HCT116 (cell line): ENCODE data around the gene HESX1. TPM values are rescaled to one million over a fixed set of nuclear protein-coding genes. Genes with fewer than 3 reads are reported as not detected.

Experiments
- ATAC-seq: fragments of 200-7000 bp; cut with Tn5 transposase; 2 replicates; pipeline ENCODE4 v1.9.1; 2020; ENCODE audit warnings: mild to moderate bottlenecking, moderate library complexity
- BruUV-seq: library from RNA; stranded (reverse); fragments of 400-500 nt; replicated peaks from 2 replicates; lab custom pipeline; 2021; lab: Mats Ljungman, UMichigan
- CTCF ChIA-PET: fragments of 300-600 bp; sonication (Branson Sonifier 250); formaldehyde crosslinking; loops from one replicate; lab custom pipeline; 2021; ENCODE audit warnings: antibody characterized with exemption; lab: Charles Lee
- POLR2A ChIA-PET: fragments of 300-600, 350-600 bp; sonication (Branson Sonifier 250); formaldehyde crosslinking; loops from one replicate; lab custom pipeline; 2021; ENCODE audit warnings: antibody characterized with exemption; lab: Charles Lee
- RAD21 ChIA-PET, 2 experiments: fragments of 300-600 bp; sonication (Branson Sonifier 250); formaldehyde crosslinking; loops; one replicate each; lab custom pipeline; 2023; ENCODE audit warnings: low total read pairs in 2 of 2; ENCODE audit not compliant: uncharacterized antibody in 2 of 2, unreplicated experiment in 2 of 2, low non-redundant PET in 1 of 2; lab: Charles Lee
- DNase-seq: peaks from one replicate; pipeline ENCODE4 v3.0.0-alpha.2; 2010; ENCODE audit warnings: low read depth, low spot score
- H2AFZ ChIP-seq: fragments of 200-600 bp; shearing (Covaris generic), sonication (generic); 2 replicates; pipeline ENCODE4 v1.6.1; 2017; ENCODE audit warnings: low read depth, mixed run types, mixed read lengths, antibody characterized with exemption, low read length; ENCODE audit not compliant: poor library complexity, severe bottlenecking
- H3K27ac ChIP-seq: 2 replicates; pipeline ENCODE4 v1.5.1; 2012; ENCODE audit warnings: low read depth, low read length
- H3K27me3 ChIP-seq: fragments of 200-600 bp; sonication (generic); 2 replicates; pipeline ENCODE4 v1.6.1; 2016; ENCODE audit warnings: mixed run types, low read length, mixed read lengths; ENCODE audit not compliant: insufficient read depth
- H3K36me3 ChIP-seq, 2 experiments: fragments of 200-500 bp in 1 of 2; fragments of 200-600 bp in 1 of 2; sonication (Bioruptor generic) in 1 of 2; sonication (generic) in 1 of 2; 2 replicates each; pipeline versions ENCODE4 v1.5.1 to v1.6.1; 2014 to 2016; ENCODE audit warnings: low read length in 2 of 2, inconsistent platforms in 1 of 2, mixed read lengths in 1 of 2, mixed run types in 1 of 2; ENCODE audit not compliant: insufficient read depth in 2 of 2, control insufficient read depth in 1 of 2
- H3K4me1 ChIP-seq, 2 experiments: fragments of 200-600 bp in 1 of 2; sonication (generic) in 1 of 2; 2 replicates each; pipeline versions ENCODE4 v1.5.1 to v1.6.1; 2012 to 2017; ENCODE audit warnings: low read length in 2 of 2, inconsistent platforms in 1 of 2, mild to moderate bottlenecking in 1 of 2, mixed read lengths in 1 of 2, mixed run types in 1 of 2, moderate library complexity in 1 of 2; ENCODE audit not compliant: insufficient read depth in 2 of 2, control insufficient read depth in 1 of 2
- H3K4me2 ChIP-seq: fragments of 200-600 bp; sonication (generic); 2 replicates; pipeline ENCODE4 v1.6.1; 2017; ENCODE audit warnings: mixed run types, low read length, mixed read lengths
- H3K4me3 ChIP-seq, 2 experiments: fragments of 200-600 bp in 1 of 2; sonication (generic) in 1 of 2; replicated peaks in 1 of 2; 2 replicates each; pipeline ENCODE4 v1.5.1; 2011 to 2016; ENCODE audit warnings: low read length in 2 of 2, control low read depth in 1 of 2, low read depth in 1 of 2, mild to moderate bottlenecking in 1 of 2, mixed read lengths in 1 of 2, mixed run types in 1 of 2
- H3K79me2 ChIP-seq: fragments of 200-600 bp; sonication (generic); 2 replicates; pipeline ENCODE4 v1.6.1; 2017; ENCODE audit warnings: mild to moderate bottlenecking, mixed run types, low read length, moderate library complexity, mixed read lengths; ENCODE audit not compliant: insufficient read depth
- H3K9ac ChIP-seq: fragments of 200-600 bp; sonication (generic); 2 replicates; pipeline ENCODE4 v1.6.1; 2016; ENCODE audit warnings: low read length, mixed read lengths
- H3K9me2 ChIP-seq: fragments of 200-600 bp; sonication (generic), shearing (Covaris generic); 2 replicates; pipeline ENCODE4 v1.6.1; 2017; ENCODE audit warnings: mixed run types, mild to moderate bottlenecking, moderate library complexity; ENCODE audit not compliant: insufficient read depth
- H3K9me3 ChIP-seq, 2 experiments: fragments of 200-500 bp in 1 of 2; fragments of 200-600 bp in 1 of 2; sonication (Bioruptor generic) in 1 of 2; sonication (generic) in 1 of 2; 2 replicates each; pipeline ENCODE4 v1.6.1; 2014 to 2017; ENCODE audit warnings: low read length in 2 of 2, mixed read lengths in 2 of 2, inconsistent platforms in 1 of 2, low read depth in 1 of 2, mild to moderate bottlenecking in 1 of 2, mixed run types in 1 of 2, moderate library complexity in 1 of 2; ENCODE audit not compliant: control insufficient read depth in 1 of 2, insufficient read depth in 1 of 2
- H4K20me1 ChIP-seq: fragments of 200-600 bp; sonication (generic), shearing (Covaris generic); 2 replicates; pipeline ENCODE4 v1.6.1; 2017; ENCODE audit warnings: mixed run types, mild to moderate bottlenecking, moderate library complexity; ENCODE audit not compliant: insufficient read depth
- FOSL1 ChIP-seq: IDR thresholded peaks from 2 replicates; pipeline ENCODE4 v1.6.1; 2012; ENCODE audit warnings: low read depth
- POLR2AphosphoS5 ChIP-seq: IDR thresholded peaks from 2 replicates; pipeline ENCODE4 v1.6.1; 2011; ENCODE audit warnings: mild to moderate bottlenecking, low read depth, low read length, moderate library complexity
- RAD21 ChIP-seq: IDR thresholded peaks from 2 replicates; pipeline ENCODE4 v1.6.1; 2012; ENCODE audit warnings: low read depth, mild to moderate bottlenecking
- SP1 ChIP-seq: IDR thresholded peaks from 2 replicates; pipeline ENCODE4 v1.6.1; 2012; ENCODE audit warnings: low read depth
- TCF7L2 ChIP-seq: IDR thresholded peaks from 2 replicates; pipeline ENCODE4 v1.7.0; 2011; ENCODE audit warnings: borderline replicate concordance, inconsistent platforms; ENCODE audit not compliant: insufficient read depth, insufficient read length; ENCODE audit errors: extremely low read depth
- intact Hi-C: fragments of 100-400 bp; cut with micrococcal nuclease; formaldehyde crosslinking; loops from 2 replicates; pipeline ENCODE4 v1.10.0; 2022
- total RNA-seq: library from RNA; stranded (reverse); gene quantifications from one replicate; pipeline ENCODE4 v1.2.1, GENCODE V29; 2021; ENCODE audit not compliant: unreplicated experiment
- TF ChIP-seq, protein P1 (sequence below), 3 experiments: fragments of 200-600 bp in 1 of 3; sonication (generic) in 1 of 3; IDR thresholded peaks in 2 of 3; conservative IDR thresholded peaks in 1 of 3; 2 replicates each; pipeline ENCODE4 v1.5.1; 2012 to 2017; ENCODE audit warnings: low read depth in 2 of 3, low read length in 2 of 3, antibody characterized with exemption in 1 of 3, borderline replicate concordance in 1 of 3, control low read depth in 1 of 3, mild to moderate bottlenecking in 1 of 3, mixed read lengths in 1 of 3, mixed run types in 1 of 3, moderate library complexity in 1 of 3; ENCODE audit not compliant: insufficient read depth in 1 of 3
- TF ChIP-seq, protein P2 (sequence below): IDR thresholded peaks from 2 replicates; pipeline ENCODE4 v1.6.1; 2012
- TF ChIP-seq, protein P3 (sequence below): IDR thresholded peaks from 2 replicates; pipeline ENCODE4 v1.6.1; 2011; ENCODE audit warnings: mild to moderate bottlenecking, low read length, moderate library complexity; ENCODE audit not compliant: insufficient replicate concordance; ENCODE audit errors: extremely low read depth

Gene HESX1
- total RNA-seq, 1 experiment from 2014 or later: 2.1 TPM

GRCh38 chr3:57170946-57171345 lies 28.8 kb downstream of the HESX1 start (continued):
- TF ChIP-seq, protein P1, sequence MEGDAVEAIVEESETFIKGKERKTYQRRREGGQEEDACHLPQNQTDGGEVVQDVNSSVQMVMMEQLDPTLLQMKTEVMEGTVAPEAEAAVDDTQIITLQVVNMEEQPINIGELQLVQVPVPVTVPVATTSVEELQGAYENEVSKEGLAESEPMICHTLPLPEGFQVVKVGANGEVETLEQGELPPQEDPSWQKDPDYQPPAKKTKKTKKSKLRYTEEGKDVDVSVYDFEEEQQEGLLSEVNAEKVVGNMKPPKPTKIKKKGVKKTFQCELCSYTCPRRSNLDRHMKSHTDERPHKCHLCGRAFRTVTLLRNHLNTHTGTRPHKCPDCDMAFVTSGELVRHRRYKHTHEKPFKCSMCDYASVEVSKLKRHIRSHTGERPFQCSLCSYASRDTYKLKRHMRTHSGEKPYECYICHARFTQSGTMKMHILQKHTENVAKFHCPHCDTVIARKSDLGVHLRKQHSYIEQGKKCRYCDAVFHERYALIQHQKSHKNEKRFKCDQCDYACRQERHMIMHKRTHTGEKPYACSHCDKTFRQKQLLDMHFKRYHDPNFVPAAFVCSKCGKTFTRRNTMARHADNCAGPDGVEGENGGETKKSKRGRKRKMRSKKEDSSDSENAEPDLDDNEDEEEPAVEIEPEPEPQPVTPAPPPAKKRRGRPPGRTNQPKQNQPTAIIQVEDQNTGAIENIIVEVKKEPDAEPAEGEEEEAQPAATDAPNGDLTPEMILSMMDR (IDR thresholded peaks at IDR 0.05 in 2 of 3, conservative IDR thresholded peaks at IDR 0.05 in 1 of 3; ENCODE audit: borderline replicate concordance in 1 of 3, insufficient read depth in 1 of 3, low read depth in 2 of 3, low read length in 2 of 3): no peak
- TF ChIP-seq, protein P2, sequence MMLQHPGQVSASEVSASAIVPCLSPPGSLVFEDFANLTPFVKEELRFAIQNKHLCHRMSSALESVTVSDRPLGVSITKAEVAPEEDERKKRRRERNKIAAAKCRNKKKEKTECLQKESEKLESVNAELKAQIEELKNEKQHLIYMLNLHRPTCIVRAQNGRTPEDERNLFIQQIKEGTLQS: no peak
- no peak for TF ChIP-seq FOSL1
- TF ChIP-seq, protein P3, sequence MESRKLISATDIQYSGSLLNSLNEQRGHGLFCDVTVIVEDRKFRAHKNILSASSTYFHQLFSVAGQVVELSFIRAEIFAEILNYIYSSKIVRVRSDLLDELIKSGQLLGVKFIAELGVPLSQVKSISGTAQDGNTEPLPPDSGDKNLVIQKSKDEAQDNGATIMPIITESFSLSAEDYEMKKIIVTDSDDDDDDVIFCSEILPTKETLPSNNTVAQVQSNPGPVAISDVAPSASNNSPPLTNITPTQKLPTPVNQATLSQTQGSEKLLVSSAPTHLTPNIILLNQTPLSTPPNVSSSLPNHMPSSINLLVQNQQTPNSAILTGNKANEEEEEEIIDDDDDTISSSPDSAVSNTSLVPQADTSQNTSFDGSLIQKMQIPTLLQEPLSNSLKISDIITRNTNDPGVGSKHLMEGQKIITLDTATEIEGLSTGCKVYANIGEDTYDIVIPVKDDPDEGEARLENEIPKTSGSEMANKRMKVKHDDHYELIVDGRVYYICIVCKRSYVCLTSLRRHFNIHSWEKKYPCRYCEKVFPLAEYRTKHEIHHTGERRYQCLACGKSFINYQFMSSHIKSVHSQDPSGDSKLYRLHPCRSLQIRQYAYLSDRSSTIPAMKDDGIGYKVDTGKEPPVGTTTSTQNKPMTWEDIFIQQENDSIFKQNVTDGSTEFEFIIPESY: no peak
- no peak for TF ChIP-seq SP1

DNA sequence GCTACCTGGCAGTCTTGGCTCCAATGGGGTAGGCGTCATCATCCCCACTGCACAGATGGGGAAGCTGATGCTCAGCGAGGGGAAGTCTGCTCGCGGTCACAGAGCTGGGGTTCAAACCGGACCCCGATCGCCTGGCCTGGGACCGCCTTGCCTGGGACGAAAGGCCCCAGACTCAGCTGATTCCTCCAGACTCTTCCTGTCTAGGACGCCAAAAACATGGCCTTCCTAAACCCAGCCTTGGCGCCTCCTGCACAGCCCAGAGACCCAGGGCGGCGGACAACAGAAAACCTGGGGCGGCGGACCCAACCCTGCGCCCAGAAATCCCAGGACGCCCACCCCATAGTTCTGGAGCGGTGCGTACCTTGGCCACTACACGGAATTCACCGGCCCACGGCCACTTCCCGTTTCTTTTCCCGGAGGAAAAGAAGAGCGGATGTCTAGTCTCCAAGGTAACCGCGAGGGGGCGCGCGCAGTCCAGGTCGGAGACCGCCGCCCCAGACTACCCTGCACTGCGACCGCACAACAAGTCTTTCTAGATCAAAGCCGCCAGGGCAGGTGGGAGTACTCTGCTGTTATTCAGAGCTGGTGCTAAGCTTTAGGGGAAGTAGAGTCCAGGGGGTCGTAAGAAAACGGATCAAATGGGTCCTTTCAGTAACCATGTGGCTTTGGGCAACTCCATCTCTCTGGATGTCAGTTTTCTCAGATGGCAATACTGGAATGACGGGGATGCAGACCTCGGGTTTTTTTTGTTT lies 29.7 kb downstream of the HESX1 start:
- Histone ChIP-seq H3K4me1 (peaks cover 3 to 20% of the 10 kb centered on the region in 2 experiments; a peak in 3 of 4 replicates), H3K27me3 (no peaks in the 10 kb centered on the region), H3K9me2 (no peaks in the 10 kb centered on the region), H3K27ac (peak overlapping the region; percentile 18; the same call in 1 of the 2 replicates), H4K20me1 (no peaks in the 10 kb centered on the region), H3K4me3 (peak overlapping the region; percentile 52 to 63), H2AFZ (peak overlapping the region; percentile 98), H3K79me2 (no peaks in the 10 kb centered on the region), H3K9ac (peak overlapping the region; percentile 48), H3K4me2 (peak overlapping the region; percentile 96), H3K36me3 (no peaks in the 10 kb centered on the region), H3K9me3 (no peaks in the 10 kb centered on the region)
- BruUV-seq: TSS peak; percentile 38
- CTCF ChIA-PET: interaction anchor here (0.9 to 1.2 kb wide), 3 partner anchors 10 to 264 kb away, joined by 3 read pairs; no protein-coding TSS in a partner anchor
- peak; percentile 84 for TF ChIP-seq TCF7L2
- TF ChIP-seq, protein P1 (IDR thresholded peaks at IDR 0.05 in 2 of 3, conservative IDR thresholded peaks at IDR 0.05 in 1 of 3; ENCODE audit: borderline replicate concordance in 1 of 3, insufficient read depth in 1 of 3, low read depth in 2 of 3, low read length in 2 of 3): peak; percentile 78 to 85 (median 78)
- peak; percentile 44; the same call in 1 of the 2 replicates for TF ChIP-seq POLR2AphosphoS5
- TF ChIP-seq, protein P3: no peak
- peak; percentile 95 for TF ChIP-seq RAD21
- peak; percentile 64 for DNase-seq
- intact Hi-C loops: loop anchor here (1.0 to 10.0 kb wide), 5 partner anchors 57 to 685 kb away; partner anchors contain the start of gene APPL1
- peak; percentile 88 for ATAC-seq
- POLR2A ChIA-PET: no interaction called here
- RAD21 ChIA-PET: no interaction called here
